Stimulated activated CD8-positive, alpha-beta memory T cell treated with anti-CD3 and anti-CD28 coated beads, Interleukin-2, amount 100 ng/mL, for 1 hour (primary cell): ENCODE results near the gene POU3F2.

Experiments
- DNase-seq, 2 donors: peaks; one replicate each; pipeline ENCODE4 v3.0.0-alpha.2; 2020; ENCODE audit warnings: low read depth in 2 of 2

The POU3F2 gene

DNA sequence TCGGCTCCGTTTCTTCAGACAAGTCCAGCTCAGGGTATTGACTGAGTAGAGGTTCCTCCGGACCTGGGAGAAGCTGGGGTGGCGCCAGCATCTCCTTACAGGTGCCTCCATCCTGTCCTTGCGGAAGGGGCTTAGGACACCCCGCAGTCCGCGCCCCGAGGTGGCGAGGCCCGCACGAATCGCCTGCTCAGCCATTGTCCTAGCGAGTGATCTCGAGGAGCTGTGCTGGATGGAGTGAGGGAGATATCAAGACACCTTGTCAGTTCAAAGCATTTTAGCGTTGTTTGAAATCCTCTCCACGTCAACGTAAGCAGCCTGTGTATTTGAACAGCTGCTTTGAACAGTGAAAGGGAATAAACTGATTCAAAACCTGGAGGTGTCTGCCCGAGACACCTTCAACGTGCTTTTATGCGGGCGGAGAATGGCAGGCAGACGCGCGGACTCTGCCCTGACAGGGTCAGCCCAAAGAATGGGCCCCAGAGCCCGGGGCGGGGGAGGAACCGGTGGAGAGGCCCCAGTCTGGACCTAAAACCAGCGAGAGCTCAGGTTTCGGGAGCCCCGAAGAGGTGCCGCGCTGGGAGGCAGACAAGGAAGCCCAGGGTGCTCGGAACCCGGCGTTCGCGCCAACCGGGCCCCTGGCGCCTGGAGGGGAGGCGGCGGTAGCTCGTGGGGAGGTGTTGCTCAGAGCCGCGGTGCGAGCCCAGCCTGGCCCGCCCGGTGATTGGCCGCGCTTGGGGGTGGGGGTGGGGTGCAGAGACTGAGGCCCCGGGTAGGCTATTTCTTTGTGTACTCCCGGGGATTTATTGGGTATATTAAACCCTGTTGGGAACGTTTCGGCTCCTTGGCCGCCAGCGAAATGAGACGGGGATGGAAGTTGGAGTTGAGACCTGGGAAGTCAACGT lies 3.1 kb upstream of the POU3F2 start:
- no peak for DNase-seq

DNA sequence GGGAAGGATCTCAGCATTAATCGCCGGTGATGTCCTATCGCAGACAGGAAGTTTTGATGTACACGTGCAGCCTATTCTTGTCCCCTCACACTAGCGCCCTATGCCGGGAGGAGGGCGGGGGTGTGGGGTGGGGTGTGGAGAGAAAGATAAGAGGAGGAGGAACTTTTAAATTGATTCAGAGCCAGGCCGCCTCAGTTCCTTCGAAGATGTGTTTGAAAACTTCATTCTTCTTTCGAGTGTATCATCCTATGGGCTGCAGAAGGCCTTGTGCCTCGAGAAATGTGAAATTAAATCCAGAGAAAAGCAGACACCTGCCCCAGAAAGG lies 2.5 kb upstream of the POU3F2 start:
- no peak for DNase-seq

GRCh38 chr6:98832284-98833056 lies 1.9 kb upstream of the POU3F2 start:
- no peak for DNase-seq

DNA sequence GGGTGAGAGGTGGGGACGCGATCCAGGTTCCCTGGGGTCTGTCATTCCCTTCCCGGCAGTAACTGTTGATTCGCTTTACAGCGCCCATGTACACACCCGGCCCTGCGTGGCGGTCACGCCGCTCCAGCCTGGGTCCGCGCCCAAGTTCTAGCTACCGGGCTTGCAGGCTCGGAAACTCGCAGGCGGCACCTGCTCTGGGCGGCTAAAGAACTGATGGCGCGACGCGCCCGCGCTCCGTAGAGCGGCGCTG lies 1.4 kb upstream of the POU3F2 start:
- no peak for DNase-seq

- DNase-seq = no peak
Measured at GRCh38 chr6:98833307-98834059, 891 bp upstream of the POU3F2 start.

- no peak for DNase-seq
Measured at GRCh38 chr6:98835149-98836024, 1.0 kb downstream of the POU3F2 start.

GRCh38 chr6:98836025-98836961 lies 1.9 kb downstream of the POU3F2 start:
- no peak for DNase-seq

DNA sequence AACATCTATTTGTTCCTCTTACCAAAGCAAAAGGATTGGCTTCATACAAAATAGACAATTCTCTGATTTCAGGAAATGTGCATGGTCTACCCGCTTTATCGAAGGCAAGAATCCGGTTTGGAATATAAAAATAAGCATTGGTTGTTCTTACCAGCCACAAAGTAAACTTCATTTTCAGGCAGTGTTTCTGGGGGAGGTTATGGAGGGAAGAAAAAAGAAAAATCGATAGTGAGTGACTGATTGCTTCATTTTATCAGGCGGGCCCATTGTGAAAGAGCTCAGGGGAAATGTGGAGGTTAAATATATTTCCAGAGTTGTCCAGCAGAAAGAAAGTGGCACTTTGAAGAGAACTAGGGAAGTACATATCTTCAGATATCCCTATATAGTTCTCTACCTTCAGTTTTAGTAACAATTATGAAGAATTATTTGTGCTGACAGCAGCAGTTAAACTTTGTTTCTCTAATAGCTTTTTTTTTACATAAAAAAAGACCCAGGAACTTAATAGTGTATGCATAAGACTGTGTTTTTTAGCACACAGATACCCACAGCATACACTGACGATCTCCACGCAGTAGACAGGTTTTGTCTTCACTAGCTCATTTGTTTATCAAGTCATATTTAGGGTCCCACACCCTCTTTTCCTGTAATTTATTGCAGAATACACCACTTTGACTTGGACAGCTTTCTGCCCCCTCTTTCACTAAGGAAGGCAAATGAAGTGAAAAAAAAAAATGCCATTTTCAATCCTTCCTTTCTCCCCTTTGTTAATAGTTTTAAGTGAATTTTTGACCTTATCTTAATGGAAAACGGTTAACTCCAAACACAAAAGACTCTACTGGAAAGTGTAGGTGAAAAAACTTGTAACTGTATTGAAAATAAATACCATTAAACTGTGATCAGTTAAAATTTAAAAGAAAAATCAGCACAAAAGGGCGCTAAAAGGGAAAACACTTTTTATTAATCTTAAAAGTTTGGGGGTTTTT lies 2.9 kb downstream of the POU3F2 start:
- DNase-seq = no peak

GRCh38 chr6:98838032-98838431 lies 3.7 kb downstream of the POU3F2 start:
- no peak for DNase-seq

- no peak for DNase-seq
Measured at GRCh38 chr6:98838975-98839374, 4.6 kb downstream of the POU3F2 start.

DNA sequence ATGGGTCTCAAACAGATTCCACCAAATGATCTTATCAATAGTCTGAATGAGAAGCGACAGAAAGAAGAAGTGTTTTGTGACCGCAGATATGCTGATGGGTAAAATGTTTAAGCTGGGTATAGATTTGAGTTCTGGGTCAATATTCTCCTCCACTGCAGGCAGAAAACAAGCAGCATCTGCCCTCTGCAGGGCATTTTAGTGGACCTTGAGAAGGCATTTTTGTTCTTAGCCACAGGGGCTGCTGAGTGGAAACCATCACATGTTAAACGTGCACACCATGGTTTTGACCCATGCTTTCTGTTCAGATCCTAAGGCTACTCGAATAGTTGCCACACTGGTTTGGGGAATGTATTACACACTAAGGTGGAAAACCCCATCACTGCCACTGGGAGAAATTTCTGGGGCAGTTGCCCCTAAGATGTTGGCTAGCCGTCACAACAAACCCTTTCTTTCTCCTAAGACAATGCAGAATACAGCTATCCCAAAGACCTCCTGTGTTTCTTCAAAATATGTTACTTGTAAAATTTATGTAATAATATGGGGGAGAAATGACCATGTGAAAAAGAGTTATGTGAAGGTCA lies 5.5 kb downstream of the POU3F2 start:
- no peak for DNase-seq

DNA sequence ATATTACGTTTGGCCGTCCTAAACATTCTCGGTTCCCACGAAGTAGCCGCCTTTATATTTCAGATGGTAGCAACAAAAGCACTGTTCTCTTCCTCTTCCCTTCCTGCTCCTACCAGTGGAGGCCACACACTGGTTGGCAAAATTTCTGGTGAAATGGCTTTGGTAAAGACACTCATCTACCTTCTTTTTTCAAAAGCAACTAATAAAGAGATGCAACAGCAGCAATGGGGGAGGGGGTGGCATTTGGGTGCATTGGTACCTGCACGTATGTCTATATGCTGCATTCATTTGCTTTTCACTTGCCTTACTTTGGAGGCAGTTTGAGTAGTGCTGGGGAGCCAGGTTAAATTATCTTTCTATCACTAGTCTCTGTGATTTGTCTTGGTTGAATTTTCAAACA lies 6.0 kb downstream of the POU3F2 start:
- DNase-seq = no peak

GRCh38 chr6:98840996-98841513 lies 6.7 kb downstream of the POU3F2 start:
- DNase-seq = no peak

DNA sequence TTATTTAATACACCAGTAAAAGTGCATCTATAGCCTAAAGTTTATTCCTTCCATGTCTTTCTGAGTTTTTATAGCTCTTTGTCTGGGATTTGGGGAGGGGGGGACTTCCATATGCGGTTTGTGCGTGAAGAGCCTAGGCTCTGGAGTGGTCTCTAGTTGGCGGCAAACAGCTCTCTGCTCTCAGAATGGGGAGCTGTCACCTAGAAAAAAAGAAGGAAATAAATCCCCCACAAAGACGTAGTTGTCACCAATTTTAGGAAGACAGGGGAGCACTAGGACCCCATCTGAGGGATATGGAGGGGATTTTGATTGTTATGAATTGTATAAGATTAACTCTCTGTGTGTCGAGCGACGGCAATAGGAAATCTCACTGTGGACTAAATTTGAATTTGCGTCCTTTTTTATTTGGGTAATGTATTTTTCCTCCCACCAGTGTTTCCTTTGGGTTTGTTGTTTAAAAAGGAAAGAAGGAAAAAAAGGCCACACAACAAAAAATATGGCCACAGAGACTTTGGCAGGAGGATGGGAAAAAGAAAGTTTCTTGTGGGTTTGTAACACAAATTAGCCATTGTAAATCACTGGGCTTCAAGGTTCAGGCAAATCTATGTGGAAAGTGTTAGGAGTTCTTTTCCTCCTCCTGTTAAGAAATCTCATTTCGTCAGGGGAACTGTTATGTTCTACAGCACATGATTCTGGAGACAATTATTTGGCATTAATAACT lies 7.4 kb downstream of the POU3F2 start:
- DNase-seq = no peak

GRCh38 chr6:98842342-98843180 lies 8.2 kb downstream of the POU3F2 start:
- no peak for DNase-seq

- DNase-seq = no peak
Measured at GRCh38 chr6:98843271-98844243, 9.2 kb downstream of the POU3F2 start.
